HG02884 (cell line): ENCODE data around the gene SNUPN.
"Not testable (repeated sequence)": the region's sequence is repeated elsewhere in the genome, so short reads cannot be mapped to it uniquely, and the experiment has no call there.

ENCODE experiments used
- ATAC-seq: cut with Tn5 transposase; IDR thresholded peaks from one replicate; pipeline ENCODE4 v1.9.1; 2021; ENCODE audit warnings: mild to moderate bottlenecking, moderate library complexity; ENCODE audit not compliant: unreplicated experiment

Gene SNUPN

DNA sequence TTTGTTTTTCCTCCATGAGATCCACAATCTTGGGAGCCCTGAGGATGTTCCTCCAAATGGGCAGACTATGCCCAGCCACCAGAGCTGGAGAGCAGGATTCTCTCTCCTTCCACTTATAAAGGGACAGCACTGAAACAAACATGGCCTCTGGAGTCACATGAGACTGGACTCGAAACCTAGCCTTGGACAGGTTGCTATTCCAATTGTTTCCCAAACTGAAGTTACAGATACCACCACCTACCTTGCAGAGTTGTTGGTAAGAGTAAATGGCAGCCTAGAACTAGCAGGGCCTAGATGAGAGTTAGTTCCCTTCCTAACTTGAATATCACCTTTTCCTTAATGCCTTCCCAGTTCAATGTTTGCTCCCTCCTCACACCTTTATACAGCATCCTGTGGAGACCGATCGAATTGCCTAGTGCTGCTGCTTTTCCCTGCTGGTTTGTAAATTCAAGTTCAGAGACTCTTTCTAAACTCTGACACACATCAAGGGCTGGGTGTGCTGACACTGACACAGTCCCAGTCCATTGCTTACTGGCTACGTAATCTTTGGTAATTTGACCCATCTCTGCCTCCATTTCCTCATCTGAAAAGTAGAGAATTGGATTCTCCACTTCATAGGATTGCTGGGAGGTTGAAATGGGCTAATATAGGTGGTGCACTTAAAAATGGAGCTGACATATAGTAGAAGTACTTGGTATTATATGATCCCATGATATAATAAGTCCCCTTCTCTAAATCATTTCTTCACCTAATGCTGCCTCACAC lies 11.9 kb upstream of the SNUPN start:
- ATAC-seq = no peak

DNA sequence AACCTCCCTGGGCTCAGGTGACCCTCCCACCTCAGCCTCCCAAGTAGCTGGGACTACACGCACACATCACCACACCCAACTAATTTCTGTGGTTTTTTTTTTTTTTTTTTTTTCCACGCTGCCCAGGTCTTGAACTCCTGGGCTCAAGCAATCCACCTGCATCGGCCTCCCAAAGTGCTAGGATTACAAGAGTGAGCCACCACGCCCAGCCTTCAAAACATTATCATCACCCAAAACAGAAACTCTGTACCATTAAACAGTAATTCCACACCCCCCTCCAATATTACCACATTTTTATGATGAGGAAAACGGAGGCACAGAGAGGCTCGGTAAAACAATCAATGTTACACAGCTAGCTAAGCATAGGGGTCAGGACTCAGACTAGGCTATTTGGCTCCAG lies 10.5 kb upstream of the SNUPN start:
- ATAC-seq = no peak

DNA sequence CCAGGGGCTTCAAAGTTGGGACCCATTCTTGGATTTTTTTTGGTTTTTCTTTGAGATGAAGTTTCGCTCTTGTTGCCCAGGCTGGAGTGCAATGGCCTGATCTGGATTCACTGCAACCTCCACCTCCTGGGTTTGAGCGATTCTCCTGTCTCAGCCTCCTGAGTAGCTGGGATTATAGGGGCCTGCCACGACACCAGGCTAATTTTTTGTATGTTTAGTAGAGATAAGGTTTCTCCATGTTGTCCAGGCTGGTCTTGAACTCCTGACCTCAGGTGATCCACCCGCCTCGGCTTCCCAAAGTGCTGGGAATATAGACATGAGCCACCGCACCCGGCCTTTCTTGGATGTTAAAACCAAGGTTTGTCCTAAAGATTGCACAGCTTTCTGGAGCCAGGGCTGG lies 8.4 kb upstream of the SNUPN start:
- ATAC-seq = not testable (repeated sequence)

DNA sequence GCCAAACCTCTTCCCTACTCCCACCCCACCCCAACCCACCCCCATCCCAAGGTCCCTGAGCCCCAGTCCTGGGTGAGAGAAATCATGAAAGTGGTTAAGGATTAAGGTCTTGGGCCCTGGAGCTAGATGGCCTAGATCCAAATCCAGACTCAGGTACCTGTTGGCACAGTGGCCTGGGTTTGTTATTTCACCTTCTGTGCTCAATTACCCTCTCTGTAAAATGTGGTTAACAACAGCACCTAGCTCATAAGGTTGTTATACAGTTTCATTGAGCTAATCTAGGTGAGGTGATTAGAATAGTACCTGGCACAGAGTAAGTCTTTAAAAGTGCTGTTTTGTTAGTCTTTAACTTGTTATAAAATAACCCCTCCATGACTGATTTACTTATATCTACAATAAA lies 6.4 kb upstream of the SNUPN start:
- no peak for ATAC-seq

DNA sequence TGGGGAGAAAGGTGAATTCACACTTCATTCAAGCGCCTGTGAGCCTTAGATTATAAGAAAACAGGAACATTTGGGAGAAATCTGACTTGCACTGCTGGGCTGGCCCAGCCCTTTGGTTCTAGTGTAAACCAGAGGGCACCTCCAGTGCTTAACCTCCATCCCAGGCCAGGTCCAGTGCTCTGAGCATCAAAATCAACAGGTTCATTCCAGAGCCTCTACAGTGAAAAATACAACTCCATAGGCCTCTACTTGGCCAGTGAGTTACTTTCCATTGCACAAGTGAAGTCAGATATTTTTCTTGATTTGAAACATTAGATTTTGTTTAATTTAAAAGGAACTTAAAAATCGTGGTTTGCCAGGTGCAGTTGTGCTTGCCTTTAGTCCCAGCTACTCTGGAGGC lies 3.0 kb downstream of the SNUPN start:
- ATAC-seq = no peak

DNA sequence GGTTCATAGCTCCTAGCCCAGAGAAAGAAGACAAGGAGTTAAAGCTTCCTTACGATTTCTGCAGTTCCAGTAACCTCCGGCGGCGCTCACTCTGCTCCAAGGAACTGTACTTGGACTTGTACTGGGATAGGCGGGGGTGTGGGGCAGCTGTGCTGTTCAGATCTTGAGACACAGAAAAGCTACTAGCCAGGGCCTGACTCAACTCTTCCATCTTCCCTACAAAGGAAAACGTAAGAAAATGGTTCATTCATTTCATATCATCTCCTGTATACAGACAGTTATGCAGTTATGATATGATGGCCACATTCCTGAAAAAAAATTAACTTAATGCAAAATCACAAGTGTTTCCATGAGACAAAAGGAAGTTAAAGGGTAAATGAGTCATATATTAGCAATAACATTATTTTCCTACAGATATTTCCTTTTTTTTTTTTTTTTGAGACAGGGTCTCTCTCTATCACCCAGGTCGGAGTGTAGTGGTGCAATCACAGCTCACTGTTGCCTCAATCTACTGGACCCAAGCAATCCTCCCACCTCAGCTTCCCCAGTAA lies 4.6 kb downstream of the SNUPN start:
- ATAC-seq = no peak

DNA sequence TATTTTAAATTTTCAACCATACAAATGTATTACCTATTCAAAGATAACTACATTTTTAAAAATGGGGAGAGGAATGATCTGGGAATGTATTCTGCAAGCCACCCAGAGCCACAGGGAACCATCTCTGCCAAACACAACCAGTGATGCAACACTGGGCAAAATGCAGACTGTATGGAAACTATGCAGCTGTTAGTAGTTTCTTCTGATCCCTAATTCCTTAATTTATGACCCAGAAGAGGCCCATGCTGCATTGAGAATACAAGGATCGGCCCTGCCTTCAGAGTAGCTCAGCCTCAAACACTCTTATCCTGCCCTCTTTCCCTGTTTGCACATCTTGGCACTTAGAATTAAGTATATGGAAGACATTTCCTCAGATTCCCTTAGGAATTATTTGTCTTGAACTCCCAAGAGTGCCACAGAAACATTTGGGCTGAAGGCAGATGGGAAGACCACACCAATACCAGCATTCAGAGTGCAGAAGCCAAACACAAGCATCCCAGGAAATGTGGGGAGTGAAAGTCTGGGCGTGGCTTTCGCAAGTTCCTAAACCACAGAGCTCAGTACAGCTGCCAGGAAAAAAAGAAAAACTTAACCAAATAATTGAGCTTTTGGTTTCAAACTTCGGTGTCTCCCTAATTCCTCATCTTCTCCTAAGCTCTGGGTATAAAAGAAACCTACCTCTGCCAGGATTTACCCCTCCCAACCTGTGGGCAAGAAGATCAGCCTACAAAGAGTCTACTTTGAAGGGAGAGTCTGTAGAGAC lies 5.3 kb downstream of the SNUPN start:
- no peak for ATAC-seq

DNA sequence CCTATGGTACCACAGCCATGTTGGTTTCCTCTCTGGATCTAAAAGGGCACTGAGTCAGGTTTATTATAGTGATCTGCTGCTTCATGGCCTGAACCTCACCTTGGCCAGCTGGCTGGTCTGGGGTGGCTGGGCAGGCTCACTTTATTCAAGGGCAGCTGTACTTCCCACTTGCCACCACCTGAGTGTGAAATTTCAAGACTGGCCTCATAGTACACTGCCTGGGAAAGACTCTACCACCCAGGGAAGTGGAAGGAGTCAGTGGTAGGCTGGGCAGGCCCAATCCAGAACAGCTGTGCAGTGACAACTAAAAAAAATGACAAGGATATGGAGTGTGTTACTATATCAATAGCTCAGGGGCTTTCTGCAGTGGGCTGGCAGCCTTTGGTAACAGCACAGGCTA lies 8.8 kb downstream of the SNUPN start:
- ATAC-seq = no peak

DNA sequence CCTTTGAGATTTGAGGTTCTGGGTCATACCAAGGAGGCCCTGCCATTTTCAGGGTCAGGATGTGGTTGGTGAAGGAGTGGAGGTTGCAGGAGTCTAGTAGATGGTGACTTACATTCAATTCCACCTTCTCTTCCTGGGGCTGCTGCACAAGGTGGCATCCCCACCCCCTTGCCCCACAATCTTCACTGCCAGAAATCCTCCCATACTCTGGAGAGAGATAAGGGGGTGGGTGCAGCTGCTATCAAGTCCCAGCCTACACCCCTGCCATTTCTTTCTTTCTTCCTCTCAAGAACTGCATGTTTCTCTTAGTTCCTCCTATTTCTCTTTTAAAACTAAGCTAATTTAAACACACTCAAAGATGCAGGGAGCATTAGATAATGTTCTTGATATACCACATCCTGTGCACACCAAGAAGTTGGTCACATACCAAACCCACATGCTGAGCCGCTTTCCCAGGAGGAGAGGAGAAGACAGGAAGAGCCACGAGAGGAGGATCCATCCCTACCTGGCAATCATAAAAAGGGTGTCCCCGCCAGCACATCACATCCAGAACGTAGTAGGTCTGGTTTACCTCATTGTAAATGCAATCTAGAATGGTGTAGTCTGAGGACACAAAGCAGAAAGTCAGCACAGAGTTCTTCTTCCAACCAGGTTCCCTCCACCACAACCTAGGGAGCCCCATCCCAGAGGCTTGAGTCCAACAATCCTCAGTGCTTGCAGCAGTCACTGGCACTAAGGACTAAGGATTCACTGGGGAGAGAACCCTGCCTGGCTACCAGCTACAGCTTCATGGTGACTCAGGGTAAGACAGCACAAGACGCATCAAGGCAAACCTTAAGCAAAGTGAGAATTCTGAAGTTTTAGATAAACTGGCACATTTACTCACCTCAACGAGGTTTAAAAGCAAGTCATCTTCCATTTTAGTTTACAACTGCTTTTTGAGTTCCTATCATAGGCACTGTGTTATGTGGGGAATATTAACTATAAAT lies 18.5 kb downstream of the SNUPN start:
- ATAC-seq = no peak

DNA sequence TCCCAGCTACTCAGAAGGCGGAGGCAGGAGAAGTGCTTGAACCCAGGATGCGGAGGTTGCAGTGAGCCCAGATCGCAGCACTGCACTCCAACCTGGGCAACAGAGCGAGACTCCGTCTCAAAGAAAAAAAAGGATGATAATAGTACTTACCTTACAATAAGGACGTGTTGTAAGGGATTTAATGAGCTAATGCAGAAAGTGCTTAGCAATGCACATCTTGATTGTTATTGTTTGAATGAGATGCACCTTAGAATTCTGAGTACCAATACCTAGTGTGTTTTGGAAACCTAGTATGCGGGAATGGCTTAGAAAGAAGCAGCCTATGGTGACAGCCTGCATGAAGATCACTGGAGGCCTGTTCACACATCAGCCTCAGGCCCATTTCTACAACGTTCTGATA lies 19.5 kb downstream of the SNUPN start:
- no peak for ATAC-seq

DNA sequence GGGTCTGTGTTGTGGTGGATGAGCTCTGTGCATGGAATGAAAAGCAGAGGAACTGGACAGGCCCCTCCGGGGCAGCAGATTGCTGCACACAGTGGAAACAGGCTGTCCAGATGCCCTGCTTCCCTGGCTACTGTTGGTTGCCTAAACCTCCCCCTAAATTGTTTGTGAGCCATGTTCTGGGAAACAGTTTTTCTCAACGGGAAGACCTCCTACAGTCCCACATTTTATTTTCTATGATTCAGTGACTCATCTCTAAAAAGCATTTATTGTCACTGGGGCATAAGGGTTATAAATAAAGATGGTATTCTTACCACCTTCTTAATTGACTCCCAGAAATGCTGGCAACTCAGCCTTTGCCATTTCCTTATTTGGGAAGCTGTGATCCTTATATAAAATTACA lies 26.1 kb downstream of the SNUPN start:
- no peak for ATAC-seq

DNA sequence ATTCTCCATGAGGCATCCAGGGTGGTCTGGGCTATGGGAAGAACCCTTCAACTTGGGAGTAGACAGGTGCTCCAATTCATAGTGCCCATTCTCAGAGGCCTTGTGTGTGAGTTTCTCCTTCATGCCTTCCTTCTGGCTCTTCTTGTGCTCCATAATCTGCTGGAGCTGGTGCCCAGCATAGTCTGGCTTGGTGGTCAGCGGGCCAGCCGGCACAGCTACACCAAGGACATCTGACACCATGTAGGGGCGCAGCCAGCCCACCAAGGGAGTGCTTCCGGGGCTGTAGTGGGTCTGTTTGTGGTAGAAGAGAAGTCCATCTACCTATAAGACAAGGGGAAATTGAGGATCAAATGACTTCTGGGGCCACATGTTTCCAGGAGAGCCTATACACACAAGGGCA lies 27.2 kb downstream of the SNUPN start:
- no peak for ATAC-seq

DNA sequence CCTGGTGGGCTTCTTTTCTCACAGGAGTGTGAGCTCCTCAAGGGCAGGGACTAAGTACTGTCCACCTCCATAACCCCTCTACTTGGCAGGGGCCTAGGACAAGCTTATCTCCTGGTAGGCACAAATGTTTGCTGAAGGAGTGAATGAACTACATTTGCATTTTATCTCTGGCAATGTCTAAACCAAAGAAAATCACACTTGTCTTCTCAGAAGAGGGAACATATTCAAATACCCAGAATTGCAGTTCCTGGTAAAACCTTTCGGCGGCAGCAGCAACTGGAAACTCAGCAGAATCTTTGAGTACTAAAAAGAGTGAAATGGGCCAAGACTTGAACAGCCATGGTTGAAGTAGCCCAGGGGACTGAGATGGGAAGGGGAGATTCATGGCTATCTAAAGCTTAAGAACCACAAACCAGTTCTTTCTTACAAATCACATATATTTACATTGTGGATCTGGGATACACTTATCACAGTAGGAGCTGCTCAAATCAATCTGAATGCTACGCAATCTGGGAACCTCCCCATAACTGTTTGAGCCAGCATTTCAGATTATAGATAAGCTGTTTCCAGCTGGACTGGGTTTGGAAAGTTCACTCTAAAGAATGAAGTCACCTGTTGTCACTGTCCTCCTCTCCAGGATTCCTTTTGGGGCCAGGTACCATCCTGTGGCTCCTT lies 27.7 kb downstream of the SNUPN start:
- no peak for ATAC-seq

DNA sequence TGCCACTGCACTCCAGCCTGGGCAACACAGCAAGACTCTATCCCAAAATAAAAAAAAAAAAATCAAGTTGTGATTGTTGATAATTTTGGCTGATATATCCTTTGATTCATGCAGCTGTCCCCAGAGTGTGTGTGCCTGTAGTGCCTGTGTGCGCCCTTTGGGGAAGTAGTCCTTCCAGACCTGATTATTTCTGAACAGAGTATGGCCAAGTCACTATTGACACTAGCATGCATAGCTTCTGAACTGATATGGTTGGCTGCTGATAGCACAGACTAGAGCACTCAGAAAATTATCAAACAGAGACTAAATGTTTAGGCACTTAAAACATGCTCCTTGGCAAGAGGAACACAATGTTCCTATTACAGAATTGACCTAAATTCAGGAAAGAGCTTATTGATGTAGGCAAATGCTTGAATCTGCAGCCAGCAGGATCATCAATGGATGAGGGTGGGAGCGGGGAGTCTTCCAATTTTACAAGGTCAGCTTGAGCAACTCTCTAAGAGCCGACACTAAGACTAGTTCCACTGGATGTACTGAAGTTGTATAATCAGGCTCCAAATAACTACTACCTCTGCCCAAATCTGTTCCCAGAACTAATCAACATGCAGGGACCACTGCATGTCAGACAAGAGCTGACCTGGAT lies 28.7 kb downstream of the SNUPN start:
- ATAC-seq = no peak

DNA sequence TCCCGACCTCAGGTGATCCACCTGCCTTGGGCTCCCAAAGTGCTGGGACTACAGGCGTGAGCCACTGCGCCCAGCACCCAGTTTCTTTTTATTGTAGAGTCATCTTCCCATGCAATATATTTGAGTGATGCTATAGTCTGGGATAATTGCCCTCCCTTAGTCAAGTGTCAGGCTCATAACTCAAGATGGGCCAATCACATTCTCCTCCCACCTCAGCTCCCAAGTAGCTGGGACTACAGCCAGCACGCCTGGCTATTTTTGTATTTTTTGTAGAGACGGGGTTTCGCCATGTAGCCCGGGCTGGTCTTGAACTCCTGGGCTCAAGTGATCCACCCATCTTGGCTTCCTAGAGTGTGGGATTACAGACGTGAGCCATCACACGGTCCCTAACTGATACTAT lies 31.2 kb downstream of the SNUPN start:
- ATAC-seq = no peak

DNA sequence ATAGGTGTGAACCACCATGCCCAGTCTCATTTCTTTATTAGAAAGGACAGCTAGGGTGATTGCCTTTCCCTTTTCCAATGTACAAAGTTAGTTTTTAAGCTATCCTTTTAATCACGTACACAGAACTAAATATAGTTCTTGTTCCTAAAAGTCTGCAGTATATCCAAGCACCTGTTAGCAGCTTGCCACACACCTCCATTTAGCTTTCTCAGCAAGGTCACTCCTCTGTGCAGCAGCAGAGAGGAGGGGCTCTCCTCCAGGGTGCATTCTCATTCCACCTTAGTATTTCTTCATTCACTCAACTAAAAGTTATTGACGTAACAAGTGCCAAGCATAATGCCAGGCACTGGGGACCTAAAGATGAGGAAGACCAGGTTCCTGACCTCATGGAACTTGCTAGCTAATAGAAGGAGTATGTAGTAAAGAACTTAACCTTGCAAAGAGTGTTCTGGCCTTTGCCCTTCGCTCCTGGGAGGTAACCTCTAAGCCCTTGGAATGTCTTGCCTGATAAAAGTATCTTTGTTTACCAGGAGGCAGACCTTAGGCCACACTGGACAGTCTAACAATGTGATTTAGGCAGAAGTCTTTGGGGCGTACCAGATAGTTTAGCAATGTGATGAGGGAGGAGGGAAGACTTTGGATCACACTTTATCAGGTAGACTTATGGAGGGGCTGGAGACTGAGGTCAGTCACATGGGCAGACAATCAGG lies 33.7 kb downstream of the SNUPN start:
- ATAC-seq = no peak

DNA sequence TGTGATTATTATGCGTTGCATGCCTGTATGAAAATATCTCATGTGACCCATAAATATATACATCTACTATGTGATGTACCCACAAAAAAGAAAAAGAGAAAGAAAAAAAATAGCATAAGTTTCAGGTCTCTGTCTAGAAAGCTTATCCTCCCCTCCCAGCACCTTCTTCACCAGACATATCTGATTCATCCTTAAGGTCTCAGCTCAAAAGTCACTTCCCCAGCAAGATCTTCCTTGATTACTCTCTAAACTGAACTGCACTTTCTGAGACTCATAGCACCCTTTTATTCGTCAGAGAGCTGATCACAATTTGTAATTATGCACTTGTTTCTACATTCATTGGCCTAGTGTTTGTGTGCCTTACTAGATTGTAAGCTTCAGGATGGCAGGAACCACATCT lies 35.3 kb downstream of the SNUPN start:
- no peak for ATAC-seq

DNA sequence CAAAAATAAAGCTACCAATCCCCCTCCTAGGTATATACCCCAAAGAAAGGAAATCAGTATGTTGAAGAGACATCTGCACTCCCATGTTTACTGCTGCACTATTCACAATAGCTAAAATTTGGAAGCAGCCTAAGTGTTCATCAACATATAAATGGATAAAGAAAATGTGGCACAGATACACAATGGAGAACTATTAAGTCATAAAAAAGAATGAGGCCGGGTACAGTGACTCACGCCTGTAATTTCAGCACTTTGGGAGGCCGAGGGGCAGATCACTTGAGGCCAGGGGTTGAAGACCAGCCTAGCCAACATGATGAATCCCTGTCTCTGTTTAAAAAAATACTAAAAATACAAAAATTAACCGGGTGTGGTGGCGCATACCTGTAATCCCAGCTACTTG lies 36.5 kb downstream of the SNUPN start:
- no peak for ATAC-seq

DNA sequence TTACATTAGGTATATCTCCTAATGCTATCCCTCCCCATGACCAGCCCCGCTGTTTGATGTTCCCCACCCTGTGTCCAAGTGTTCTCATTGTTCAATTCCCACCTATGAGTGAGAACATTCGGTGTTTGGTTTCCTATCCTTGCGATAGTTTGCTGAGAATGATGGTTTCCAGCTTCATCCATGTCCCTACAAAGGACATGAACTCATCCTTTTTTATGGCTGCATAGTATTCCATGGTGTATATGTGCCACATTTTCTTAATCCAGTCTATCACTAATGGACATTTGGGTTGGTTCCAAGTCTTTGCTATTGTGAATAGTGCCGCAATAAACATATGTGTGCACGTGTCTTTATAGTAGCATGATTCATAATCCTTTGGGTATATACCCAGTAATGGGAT lies 39.1 kb downstream of the SNUPN start:
- ATAC-seq = not testable (repeated sequence)
